ENCODE measurements around the gene VWDE. TPM values are rescaled to one million over a fixed set of nuclear protein-coding genes. Genes with fewer than 3 reads are reported as not detected.

The VWDE gene
- total RNA-seq, 6 donors from 2014 or later: 0.22 to 4.4 (median 1.1) TPM

DNA sequence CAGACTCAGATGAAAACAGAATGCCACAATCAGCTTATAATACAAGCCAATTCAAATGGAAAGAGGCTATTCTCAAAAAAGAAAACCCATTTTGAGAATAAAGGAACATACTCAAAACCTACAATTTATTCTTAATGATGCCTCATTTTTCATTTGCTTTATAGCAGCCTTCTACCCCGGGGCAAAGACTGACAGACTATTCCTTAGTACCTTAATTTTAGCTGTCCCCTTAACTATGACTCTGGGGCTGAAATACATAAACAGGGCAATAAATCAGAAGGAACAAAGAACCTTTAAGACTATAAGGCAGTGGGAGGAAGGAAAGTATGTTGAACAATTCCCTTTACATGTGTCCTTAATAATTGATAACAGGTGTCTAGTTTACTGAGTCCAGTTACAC lies 115.8 kb downstream of the VWDE start:
- Histone ChIP-seq H3K4me1 (no peaks in the 10 kb centered on the region), H3K27me3 (no peaks in the 10 kb centered on the region), H3K4me3 (no peak overlapping the region), H3K9me3 (peaks cover 0 to 9% (median 1%) of the 10 kb centered on the region in 4 donors), H3K36me3 (no peaks in the 10 kb centered on the region), H3K27ac (no peak overlapping the region)
- DNase-seq (no peak), ATAC-seq (ENCODE audit: low FRiP score in 2 of 2) (no peak)
- TF ChIP-seq, protein P1, sequence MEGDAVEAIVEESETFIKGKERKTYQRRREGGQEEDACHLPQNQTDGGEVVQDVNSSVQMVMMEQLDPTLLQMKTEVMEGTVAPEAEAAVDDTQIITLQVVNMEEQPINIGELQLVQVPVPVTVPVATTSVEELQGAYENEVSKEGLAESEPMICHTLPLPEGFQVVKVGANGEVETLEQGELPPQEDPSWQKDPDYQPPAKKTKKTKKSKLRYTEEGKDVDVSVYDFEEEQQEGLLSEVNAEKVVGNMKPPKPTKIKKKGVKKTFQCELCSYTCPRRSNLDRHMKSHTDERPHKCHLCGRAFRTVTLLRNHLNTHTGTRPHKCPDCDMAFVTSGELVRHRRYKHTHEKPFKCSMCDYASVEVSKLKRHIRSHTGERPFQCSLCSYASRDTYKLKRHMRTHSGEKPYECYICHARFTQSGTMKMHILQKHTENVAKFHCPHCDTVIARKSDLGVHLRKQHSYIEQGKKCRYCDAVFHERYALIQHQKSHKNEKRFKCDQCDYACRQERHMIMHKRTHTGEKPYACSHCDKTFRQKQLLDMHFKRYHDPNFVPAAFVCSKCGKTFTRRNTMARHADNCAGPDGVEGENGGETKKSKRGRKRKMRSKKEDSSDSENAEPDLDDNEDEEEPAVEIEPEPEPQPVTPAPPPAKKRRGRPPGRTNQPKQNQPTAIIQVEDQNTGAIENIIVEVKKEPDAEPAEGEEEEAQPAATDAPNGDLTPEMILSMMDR (IDR thresholded peaks at IDR 0.05): no peak
- TF ChIP-seq POLR2AphosphoS5 (IDR thresholded peaks at IDR 0.05): no peak
- no peak for TF ChIP-seq EP300 (IDR thresholded peaks at IDR 0.05)
- no peak for TF ChIP-seq POLR2A (IDR thresholded peaks at IDR 0.05)
- WGBS, 2 donors: 47 to 58% methylated on average over 1 of the region's 1 CpG

GRCh38 chr7:12281038-12281437 lies 122.6 kb downstream of the VWDE start:
- TF ChIP-seq EP300 (IDR thresholded peaks at IDR 0.05): no peak
- TF ChIP-seq POLR2AphosphoS5 (IDR thresholded peaks at IDR 0.05): no peak
- TF ChIP-seq POLR2A (IDR thresholded peaks at IDR 0.05): no peak
- TF ChIP-seq, protein P1 (IDR thresholded peaks at IDR 0.05): no peak
- no peaks in the 10 kb centered on the region for H3K4me1 ChIP-seq
- H3K36me3 ChIP-seq: no peaks in the 10 kb centered on the region
- no peaks in the 10 kb centered on the region for H3K27me3 ChIP-seq
- DNase-seq (no peak), ATAC-seq (ENCODE audit: low FRiP score in 2 of 2) (no peak)
- 52 to 69% methylated on average over 1 of the region's 1 CpG for WGBS, 2 donors
- no peak overlapping the region for H3K27ac ChIP-seq
- no peaks in the 10 kb centered on the region for H3K9me3 ChIP-seq
- H3K4me3 ChIP-seq: no peak overlapping the region

Other genes starting within 250 kb of the VWDE start
- 10 to 100 TPM in 5 of 6 donors, 1 to 10 TPM in 1; 6.3 to 46.2 (median 31.9) TPM for gene TMEM106B, start 192.6 kb downstream of the VWDE start, total RNA-seq
- gene SCIN, start 166.9 kb upstream of the VWDE start, total RNA-seq: 10 to 100 TPM in 5 of 6 donors, 1 to 10 TPM in 1; 9.3 to 19.6 (median 15.0) TPM

Data from upper lobe of left lung (tissue), 6 donors.